Activated naive CD4-positive, alpha-beta T cell treated with anti-CD3 and anti-CD28 coated beads, Interleukin-2, amount 50 U/mL, for 72 hours (primary cell): ENCODE results near the gene ZFAND3. TPM values are rescaled to one million over a fixed set of nuclear protein-coding genes. Genes with fewer than 3 reads are reported as not detected.

Experiments used
- ATAC-seq, 2 donors: fragments of 150-1000 bp; cut with Tn5 transposase; 2 replicates each; pipeline ENCODE4 v1.10.0; 2021; ENCODE audit warnings: mild to moderate bottlenecking in 2 of 2, moderate library complexity in 2 of 2
- DNase-seq, 2 donors: peaks; one replicate each; pipeline ENCODE4 v3.0.0; 2021 to 2022; ENCODE audit warnings: low spot score in 2 of 2
- H3K27ac Mint-ChIP-seq, 2 donors: one replicate each; pipeline ENCODE4 v1.8.0; 2022; ENCODE audit warnings: mild to moderate bottlenecking in 2 of 2, mixed read lengths in 2 of 2
- H3K36me3 Mint-ChIP-seq, 2 donors: one replicate each; pipeline ENCODE4 v1.8.0; 2022; ENCODE audit warnings: mixed read lengths in 2 of 2
- H3K9me3 Mint-ChIP-seq, 2 donors: one replicate each; pipeline ENCODE4 v1.8.0; 2022; ENCODE audit warnings: mixed read lengths in 2 of 2
- total RNA-seq, 2 donors: library from RNA; stranded (reverse); gene quantifications; one replicate each; pipeline ENCODE4 v1.2.3, GENCODE V29; 2022

The ZFAND3 gene
- total RNA-seq, 2 donors from 2014 or later: 34.1 to 37.2 TPM

GRCh38 chr6:38065734-38066305 is 246.3 kb downstream of the ZFAND3 start:
- ATAC-seq: peak in 1 of 2 donors; percentile 79
- no peaks in the 10 kb centered on the region for H3K9me3 Mint-ChIP-seq
- no peak for DNase-seq
- peaks cover 10 to 33% of the 10 kb centered on the region in 2 donors for H3K36me3 Mint-ChIP-seq
- no peak overlapping the region for H3K27ac Mint-ChIP-seq

GRCh38 chr6:38067263-38067980 is 247.9 kb downstream of the ZFAND3 start:
- no peaks in the 10 kb centered on the region for H3K9me3 Mint-ChIP-seq
- ATAC-seq (no peak), DNase-seq (no peak)
- no peak overlapping the region for H3K27ac Mint-ChIP-seq
- peaks cover 0 to 23% of the 10 kb centered on the region in 2 donors for H3K36me3 Mint-ChIP-seq

- H3K36me3 Mint-ChIP-seq: peaks cover 5 to 16% of the 10 kb centered on the region in 2 donors
- ATAC-seq (no peak), DNase-seq (no peak)
- no peak overlapping the region for H3K27ac Mint-ChIP-seq
- no peaks in the 10 kb centered on the region for H3K9me3 Mint-ChIP-seq
These were observed 249.5 kb downstream of the ZFAND3 start for GRCh38 chr6:38068854-38069590.

- Mint-ChIP-seq H3K36me3 (peaks cover 0 to 9% of the 10 kb centered on the region in 2 donors), H3K27ac (no peak overlapping the region), H3K9me3 (no peaks in the 10 kb centered on the region)
- DNase-seq (no peak), ATAC-seq (no peak)
These were observed 258.0 kb downstream of the ZFAND3 start for GRCh38 chr6:38077488-38078030.

GRCh38 chr6:38078671-38079070 is 259.1 kb downstream of the ZFAND3 start:
- Mint-ChIP-seq H3K36me3 (peaks cover 0 to 4% of the 10 kb centered on the region in 2 donors), H3K9me3 (no peaks in the 10 kb centered on the region), H3K27ac (no peak overlapping the region)
- DNase-seq: no peak
- no peak for ATAC-seq

- Mint-ChIP-seq H3K9me3 (no peaks in the 10 kb centered on the region), H3K36me3 (peaks cover under 1 to 6% of the 10 kb centered on the region in 2 donors), H3K27ac (no peak overlapping the region)
- DNase-seq: no peak
- no peak for ATAC-seq
These were observed 259.6 kb downstream of the ZFAND3 start for GRCh38 chr6:38079107-38079506.

GRCh38 chr6:38079537-38079936 is 260.0 kb downstream of the ZFAND3 start:
- DNase-seq (no peak), ATAC-seq (no peak)
- H3K9me3 Mint-ChIP-seq: no peaks in the 10 kb centered on the region
- no peak overlapping the region for H3K27ac Mint-ChIP-seq
- H3K36me3 Mint-ChIP-seq: peaks cover 4 to 10% of the 10 kb centered on the region in 2 donors

GRCh38 chr6:38080360-38080759 is 260.8 kb downstream of the ZFAND3 start:
- Mint-ChIP-seq H3K27ac (no peak overlapping the region), H3K9me3 (no peaks in the 10 kb centered on the region), H3K36me3 (peaks cover 11 to 17% of the 10 kb centered on the region in 2 donors)
- ATAC-seq: no peak
- DNase-seq: no peak

GRCh38 chr6:38080889-38081288 is 261.4 kb downstream of the ZFAND3 start:
- peak in 1 of 2 donors; percentile 46 for ATAC-seq
- Mint-ChIP-seq H3K27ac (no peak overlapping the region), H3K9me3 (no peaks in the 10 kb centered on the region), H3K36me3 (peaks cover 15 to 17% of the 10 kb centered on the region in 2 donors)
- DNase-seq: no peak

GRCh38 chr6:38085031-38085430 is 265.5 kb downstream of the ZFAND3 start:
- peaks cover 26 to 38% of the 10 kb centered on the region in 2 donors for H3K36me3 Mint-ChIP-seq
- no peak overlapping the region for H3K27ac Mint-ChIP-seq
- H3K9me3 Mint-ChIP-seq: no peaks in the 10 kb centered on the region
- DNase-seq: no peak
- ATAC-seq: no peak

GRCh38 chr6:38086346-38086745 is 266.8 kb downstream of the ZFAND3 start:
- Mint-ChIP-seq H3K27ac (no peak overlapping the region), H3K9me3 (no peaks in the 10 kb centered on the region), H3K36me3 (peaks cover 26 to 38% of the 10 kb centered on the region in 2 donors)
- ATAC-seq (no peak), DNase-seq (no peak)

- ATAC-seq (no peak), DNase-seq (no peak)
- Mint-ChIP-seq H3K9me3 (no peaks in the 10 kb centered on the region), H3K27ac (no peak overlapping the region), H3K36me3 (peaks cover 22 to 38% of the 10 kb centered on the region in 2 donors)
These were observed 268.5 kb downstream of the ZFAND3 start for GRCh38 chr6:38088010-38088409.

GRCh38 chr6:38088829-38089228 is 269.3 kb downstream of the ZFAND3 start:
- peaks cover 22 to 38% of the 10 kb centered on the region in 2 donors for H3K36me3 Mint-ChIP-seq
- no peaks in the 10 kb centered on the region for H3K9me3 Mint-ChIP-seq
- no peak overlapping the region for H3K27ac Mint-ChIP-seq
- ATAC-seq (no peak), DNase-seq (no peak)

GRCh38 chr6:38091613-38092012 is 272.1 kb downstream of the ZFAND3 start:
- peak overlapping the region in 1 of 2 donors; percentile 44 for H3K27ac Mint-ChIP-seq
- no peak for DNase-seq

GRCh38 chr6:38092465-38092864 is 272.9 kb downstream of the ZFAND3 start:
- DNase-seq (no peak), ATAC-seq (no peak)
- no peaks in the 10 kb centered on the region for H3K9me3 Mint-ChIP-seq
- H3K27ac Mint-ChIP-seq: no peak overlapping the region
- peaks cover 0 to 7% of the 10 kb centered on the region in 2 donors for H3K36me3 Mint-ChIP-seq

More at GRCh38 chr6:38091613-38092012, 272.1 kb downstream of the ZFAND3 start:
- no peaks in the 10 kb centered on the region for H3K9me3 Mint-ChIP-seq
- peaks cover 7 to 16% of the 10 kb centered on the region in 2 donors for H3K36me3 Mint-ChIP-seq
- ATAC-seq: no peak

GRCh38 chr6:38092964-38093363 is 273.4 kb downstream of the ZFAND3 start:
- no peak overlapping the region for H3K27ac Mint-ChIP-seq
- peaks cover 0 to 2% of the 10 kb centered on the region in 2 donors for H3K36me3 Mint-ChIP-seq
- H3K9me3 Mint-ChIP-seq: no peaks in the 10 kb centered on the region
- ATAC-seq (no peak), DNase-seq (no peak)

GRCh38 chr6:38095054-38095453 is 275.5 kb downstream of the ZFAND3 start:
- H3K9me3 Mint-ChIP-seq: no peaks in the 10 kb centered on the region
- ATAC-seq: no peak

More at GRCh38 chr6:38095054-38095453, 275.5 kb downstream of the ZFAND3 start:
- Mint-ChIP-seq H3K27ac (peak overlapping the region in 1 of 2 donors; percentile 77), H3K36me3 (no peaks in the 10 kb centered on the region)
- no peak for DNase-seq
